GM12873 (cell line): ENCODE data around the gene TFCP2.

Experiments used
- CTCF ChIP-seq: IDR thresholded peaks from 2 replicates; pipeline ENCODE4 v1.5.1; 2012; ENCODE audit warnings: low read depth, mild to moderate bottlenecking, moderate library complexity, low read length, control low read depth; ENCODE audit not compliant: insufficient read depth; ENCODE audit errors: missing control alignments

The TFCP2 gene

GRCh38 chr12:51067229-51067628 is 105.7 kb downstream of the TFCP2 start:
- no peak for TF ChIP-seq CTCF

DNA sequence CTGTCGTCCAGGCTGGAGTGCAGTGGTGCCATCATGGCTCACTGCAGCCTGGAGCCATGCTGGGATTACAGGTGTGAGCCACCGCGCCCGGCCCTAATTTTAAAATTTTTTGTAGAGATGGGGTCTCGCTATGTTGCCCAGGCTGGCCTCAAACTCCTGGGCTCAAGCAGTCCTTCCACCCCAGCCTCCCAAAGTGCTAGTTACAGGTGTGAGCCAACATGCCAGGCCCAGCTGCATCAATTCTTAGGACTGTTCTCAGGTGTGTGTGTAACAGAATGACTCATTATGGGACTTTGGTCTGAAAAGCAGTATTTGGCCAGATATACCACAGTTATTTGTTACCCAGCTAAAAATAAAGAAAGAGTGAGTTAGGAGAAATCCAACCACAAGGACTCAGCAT is 107.4 kb downstream of the TFCP2 start:
- no peak for TF ChIP-seq CTCF

- no peak for TF ChIP-seq CTCF
Measured at GRCh38 chr12:51062631-51063397, 110.1 kb downstream of the TFCP2 start.

DNA sequence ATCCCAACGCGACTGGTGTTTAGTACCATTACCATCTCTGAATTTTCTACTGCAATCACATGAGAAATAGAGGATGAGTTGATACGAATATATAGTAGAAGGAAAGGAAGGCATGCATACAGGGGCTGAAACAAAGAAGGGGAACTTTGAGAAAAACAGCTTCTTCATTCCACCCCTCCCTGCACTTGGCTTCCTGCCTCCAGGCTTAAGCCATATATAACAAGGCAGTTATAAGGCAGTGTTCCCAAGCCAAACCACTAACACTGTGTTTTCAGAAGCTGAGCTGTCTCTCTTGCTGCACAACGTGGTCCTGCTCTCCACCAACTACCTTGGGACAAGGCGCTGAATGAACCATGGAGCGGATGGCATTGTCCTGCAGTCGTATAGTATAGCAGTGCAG is 113.8 kb downstream of the TFCP2 start:
- no peak for TF ChIP-seq CTCF

DNA sequence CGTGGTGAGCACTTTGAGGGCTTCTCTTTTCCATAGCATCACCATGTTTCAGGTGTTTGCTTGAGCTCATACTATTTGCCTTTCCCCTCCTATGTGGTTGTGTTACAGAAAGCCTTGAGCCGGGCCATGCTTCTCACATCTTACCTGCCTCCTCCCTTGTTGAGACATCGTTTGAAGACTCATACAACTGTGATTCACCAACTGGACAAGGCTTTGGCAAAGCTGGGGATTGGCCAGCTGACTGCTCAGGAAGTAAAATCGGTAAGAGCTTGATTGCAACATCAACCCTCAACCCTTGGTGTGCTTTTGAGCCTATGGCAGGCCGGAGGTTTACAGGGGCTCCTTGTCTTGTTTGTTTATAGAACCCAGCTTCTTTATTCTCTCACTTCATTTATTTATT is 116.7 kb downstream of the TFCP2 start:
- TF ChIP-seq CTCF = no peak

DNA sequence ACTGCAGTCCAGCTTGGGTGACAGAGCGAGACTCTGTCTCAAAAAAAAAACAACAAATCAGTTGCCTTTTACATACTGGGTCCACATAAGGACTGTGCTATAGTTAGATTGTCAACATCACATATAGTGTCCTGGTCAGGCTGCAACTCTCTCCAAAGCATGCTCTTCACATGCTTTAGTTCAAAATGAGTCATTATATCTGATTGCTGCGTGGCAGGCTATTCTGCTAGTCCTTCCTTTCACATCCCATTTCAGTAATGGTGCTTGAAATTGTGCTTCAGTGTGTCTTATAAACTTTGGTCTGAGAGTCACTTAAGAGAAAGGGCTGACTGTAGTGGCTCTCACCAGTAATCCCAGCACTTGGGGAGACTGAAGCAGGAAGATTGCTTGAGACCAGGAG is 117.9 kb downstream of the TFCP2 start:
- no peak for TF ChIP-seq CTCF

DNA sequence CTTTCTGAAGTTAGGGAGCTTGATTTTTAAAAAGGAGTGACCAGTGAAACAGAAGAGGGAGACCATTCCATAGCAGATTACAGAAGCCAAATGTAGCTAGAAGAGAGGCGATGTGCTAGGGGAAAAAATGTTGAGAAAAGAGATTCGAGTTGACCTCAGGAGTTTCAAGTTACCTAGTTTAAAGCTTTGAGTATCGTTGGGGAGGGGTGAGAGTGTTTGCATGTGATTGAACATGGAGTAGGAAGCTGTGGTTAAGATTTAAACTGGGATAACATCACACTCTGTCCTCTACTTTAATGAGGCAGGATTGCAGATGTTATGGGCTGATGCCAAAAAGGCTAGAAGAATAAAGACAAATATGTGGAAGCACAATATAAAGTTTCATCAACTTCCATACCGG is 121.1 kb downstream of the TFCP2 start:
- TF ChIP-seq CTCF = no peak

- no peak for TF ChIP-seq CTCF
Measured at GRCh38 chr12:51049525-51049924, 123.4 kb downstream of the TFCP2 start.
